ENCODE data around the gene SMO. TPM values are rescaled to one million over a fixed set of nuclear protein-coding genes. Genes with fewer than 3 reads are reported as not detected.

Gene SMO
- total and polyA plus RNA-seq, 9 of the 15 experiments (the other 6 are each of a cell fraction or from before 2014, with no cell fraction given) = 0.05 to 0.13 (median 0.10) TPM; not detected in 5

DNA sequence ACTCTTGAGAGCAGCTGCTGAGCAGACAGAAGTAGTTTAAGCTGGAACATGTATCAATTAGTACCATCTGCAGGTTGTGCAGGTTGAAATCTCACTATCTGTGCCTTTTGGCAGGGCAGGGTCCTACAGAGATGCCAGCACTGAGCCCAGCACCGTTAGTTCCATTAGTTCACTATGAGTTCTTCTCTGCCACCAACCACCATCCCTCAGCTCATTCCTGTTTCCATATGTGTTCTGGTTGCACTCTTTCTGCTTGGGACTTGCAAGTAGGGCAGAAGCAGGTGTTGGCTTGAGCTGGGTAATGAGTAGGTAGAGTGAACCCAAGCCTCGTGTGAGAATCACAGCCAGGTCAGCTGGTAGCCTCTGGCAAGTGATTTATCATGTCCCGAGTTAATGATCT, 2.8 kb downstream of the SMO start:
- Histone ChIP-seq H3K4me1 (replicated peaks in 1 of 2; ENCODE audit: control insufficient read depth in 2 of 2, insufficient read depth in 2 of 2, low read length in 2 of 2) (peaks cover 0 to 13% of the 10 kb centered on the region in 2 experiments; a peak in 2 of 5 replicates), H3K9me1 (ENCODE audit: control insufficient read depth, insufficient read depth, low read length) (no peaks in the 10 kb centered on the region), H4K20me1 (replicated peaks; ENCODE audit: control insufficient read depth, insufficient read depth, low read length) (no peaks in the 10 kb centered on the region; the same call in 1 of the 2 replicates), H3K36me3 (ENCODE audit: control insufficient read depth, insufficient read depth, low read length) (no peaks in the 10 kb centered on the region), H3K79me2 (ENCODE audit: control insufficient read depth, insufficient read depth, low read length) (no peaks in the 10 kb centered on the region), H3K4me2 (ENCODE audit: insufficient read depth, low read length) (no peak overlapping the region), H3K27ac (ENCODE audit: extremely low read depth, low read depth, low read length) (no peak overlapping the region), H2AFZ (ENCODE audit: low read depth, low read length) (no peak overlapping the region), H3K9me3 (replicated peaks; ENCODE audit: control insufficient read depth, insufficient read depth, low read depth, low read length) (no peaks in the 10 kb centered on the region), H3K9ac (ENCODE audit: insufficient read depth in 1 of 2, low read depth in 2 of 2, low read length in 2 of 2) (no peak overlapping the region), H3K27me3 (ENCODE audit: control insufficient read depth in 2 of 2, insufficient read depth in 2 of 2, low read length in 2 of 2) (peaks cover 54 to 59% of the 10 kb centered on the region in 2 experiments), H3K4me3 (no peak overlapping the region)
- in situ Hi-C loops (cut with MboI) (no loop called here), intact Hi-C loops (cut with micrococcal nuclease) (loop anchor here (5.0 kb wide), 1 partner anchor 79 kb away; no protein-coding TSS in a partner anchor)
- FAIRE-seq (no peak), ATAC-seq (no peak), DNase-seq (ENCODE audit: extremely low read depth in 1 of 4, low spot score in 3 of 4) (no peak)
- WGBS (ENCODE audit: insufficient coverage, low coverage, missing lambda C conversion rate) = 0% methylated on average over 3 of the region's 3 CpGs
- no peak for TF ChIP-seq ZNF217 (CRISPR knock-in tag; IDR thresholded peaks at IDR 0.05)
- TF ChIP-seq ZNF444 (CRISPR knock-in tag; IDR thresholded peaks at IDR 0.05) = no peak
- TF ChIP-seq GTF3C2 (IDR thresholded peaks at IDR 0.05; ENCODE audit: borderline replicate concordance, extremely low read depth, insufficient read length) = no peak
- TF ChIP-seq KDM1A (IDR thresholded peaks at IDR 0.05) = no peak
- TF ChIP-seq HDGF (IDR thresholded peaks at IDR 0.05) = no peak
- TF ChIP-seq FOXM1 (IDR thresholded peaks at IDR 0.05; ENCODE audit: low read depth) = no peak
- no peak for TF ChIP-seq FOXM1 (CRISPR knock-in tag; IDR thresholded peaks at IDR 0.05; ENCODE audit: low read depth)
- TF ChIP-seq ZNF398 (CRISPR knock-in tag; IDR thresholded peaks at IDR 0.05) = no peak
- CTCF ChIA-PET (ENCODE audit: low intra/inter-chr PET ratio) = no interaction called here
- POLR2A ChIA-PET = no interaction called here
- BruUV-seq (replicated peaks) = no TSS peak

Data from K562 (cell line).